ENCODE data around the gene PRX.

DNA sequence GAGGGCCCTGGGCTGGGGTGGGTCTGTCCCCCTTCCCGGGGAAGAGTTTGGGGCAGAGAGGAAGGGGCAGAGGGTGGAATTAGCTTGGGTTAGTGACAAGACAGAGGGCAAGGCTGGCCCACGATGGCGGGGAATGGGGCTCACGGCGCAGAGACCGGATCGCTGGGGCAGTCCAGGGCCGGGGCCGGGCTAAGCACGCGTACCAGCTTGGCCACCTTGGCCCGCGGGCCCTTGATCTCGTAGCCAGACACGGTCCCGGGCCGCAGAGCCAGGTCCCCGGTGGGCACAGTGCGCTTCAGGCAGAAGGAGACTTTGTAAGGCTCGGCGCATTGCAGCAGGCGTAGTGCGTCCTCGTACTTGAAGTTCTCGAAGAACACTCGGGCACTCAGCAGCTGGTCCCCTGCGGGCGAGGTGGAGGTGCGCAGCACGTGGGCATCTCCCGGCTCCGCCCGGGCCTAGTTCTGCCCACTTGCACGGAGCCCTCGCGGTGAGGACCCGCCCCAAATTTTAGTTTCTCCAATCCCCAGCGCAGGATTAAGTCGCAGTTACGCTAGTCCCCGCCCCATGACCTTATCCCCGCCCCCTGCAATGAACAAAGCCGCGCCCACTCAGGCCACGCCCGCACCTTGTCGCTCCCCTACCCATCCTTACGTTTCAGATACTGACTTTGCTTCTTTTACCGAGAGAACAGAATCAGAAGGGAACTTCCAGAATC, 14.6 kb downstream of the PRX start:
- TF ChIP-seq, protein P1, sequence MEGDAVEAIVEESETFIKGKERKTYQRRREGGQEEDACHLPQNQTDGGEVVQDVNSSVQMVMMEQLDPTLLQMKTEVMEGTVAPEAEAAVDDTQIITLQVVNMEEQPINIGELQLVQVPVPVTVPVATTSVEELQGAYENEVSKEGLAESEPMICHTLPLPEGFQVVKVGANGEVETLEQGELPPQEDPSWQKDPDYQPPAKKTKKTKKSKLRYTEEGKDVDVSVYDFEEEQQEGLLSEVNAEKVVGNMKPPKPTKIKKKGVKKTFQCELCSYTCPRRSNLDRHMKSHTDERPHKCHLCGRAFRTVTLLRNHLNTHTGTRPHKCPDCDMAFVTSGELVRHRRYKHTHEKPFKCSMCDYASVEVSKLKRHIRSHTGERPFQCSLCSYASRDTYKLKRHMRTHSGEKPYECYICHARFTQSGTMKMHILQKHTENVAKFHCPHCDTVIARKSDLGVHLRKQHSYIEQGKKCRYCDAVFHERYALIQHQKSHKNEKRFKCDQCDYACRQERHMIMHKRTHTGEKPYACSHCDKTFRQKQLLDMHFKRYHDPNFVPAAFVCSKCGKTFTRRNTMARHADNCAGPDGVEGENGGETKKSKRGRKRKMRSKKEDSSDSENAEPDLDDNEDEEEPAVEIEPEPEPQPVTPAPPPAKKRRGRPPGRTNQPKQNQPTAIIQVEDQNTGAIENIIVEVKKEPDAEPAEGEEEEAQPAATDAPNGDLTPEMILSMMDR (conservative IDR thresholded peaks at IDR 0.05), result no peak
- no peak for TF ChIP-seq EZH2 (IDR thresholded peaks at IDR 0.05; ENCODE audit: low read depth)
